H1 (cell line): ENCODE measurements around the gene KLHL1. TPM values are rescaled to one million over a fixed set of nuclear protein-coding genes. Genes with fewer than 3 reads are reported as not detected.

Source experiments
- CTCF ChIA-PET: fragments of 300-600 bp; sonication (Branson Sonifier 250); formaldehyde crosslinking; loops from one replicate; lab custom pipeline; 2021; ENCODE audit not compliant: partially characterized antibody; lab: Charles Lee
- POLR2A ChIA-PET: fragments of 300-600 bp; sonication (Branson Sonifier 250); formaldehyde crosslinking; loops from one replicate; lab custom pipeline; 2021; ENCODE audit warnings: inconsistent platforms; ENCODE audit not compliant: partially characterized antibody; lab: Charles Lee
- DNase-seq, 2 experiments: peaks; one replicate each; pipeline versions ENCODE4 v3.0.0 to v3.0.0-alpha.2; 2010 to 2022; ENCODE audit warnings: low spot score in 2 of 2, low read depth in 1 of 2, mixed read lengths in 1 of 2
- FAIRE-seq: peaks from 2 replicates; lab custom pipeline; 2011; peaks lifted over from hg19 to GRCh38; lab: Jason Lieb, UNC
- H2AFZ ChIP-seq: 2 replicates; pipeline ENCODE4 v1.8.1; 2012; ENCODE audit warnings: low read length, inconsistent platforms
- H2AK5ac ChIP-seq: 2 replicates; pipeline ENCODE4 v1.6.1; 2013; ENCODE audit warnings: low read depth, low read length
- H2BK120ac ChIP-seq: replicated peaks from 2 replicates; pipeline ENCODE3; 2013; ENCODE audit warnings: low read depth, low read length, inconsistent platforms
- H2BK12ac ChIP-seq: 2 replicates; pipeline ENCODE4 v1.6.1; 2013; ENCODE audit warnings: low read depth, low read length
- H2BK15ac ChIP-seq: 2 replicates; pipeline ENCODE4 v1.6.1; 2013; ENCODE audit warnings: low read length
- H2BK20ac ChIP-seq: 2 replicates; pipeline ENCODE4 v1.6.1; 2013; ENCODE audit warnings: low read length
- H2BK5ac ChIP-seq: 2 replicates; pipeline ENCODE4 v1.6.1; 2013; ENCODE audit warnings: low read depth, low read length
- H3K14ac ChIP-seq: 2 replicates; pipeline ENCODE4 v1.6.1; 2013; ENCODE audit warnings: inconsistent platforms; ENCODE audit not compliant: insufficient read length
- H3K18ac ChIP-seq: 2 replicates; pipeline ENCODE4 v1.6.1; 2013; ENCODE audit warnings: low read length; ENCODE audit errors: extremely low read depth
- H3K23ac ChIP-seq: 2 replicates; pipeline ENCODE4 v1.6.1; 2013; ENCODE audit warnings: inconsistent platforms; ENCODE audit not compliant: insufficient read length
- H3K23me2 ChIP-seq: 2 replicates; pipeline ENCODE4 v1.6.1; 2013; ENCODE audit warnings: low read depth, low read length
- H3K27ac ChIP-seq: 2 replicates; pipeline ENCODE4 v1.6.1; 2011; ENCODE audit warnings: low read depth, low read length, inconsistent platforms
- H3K27me3 ChIP-seq, 4 experiments: replicated peaks in 1 of 4; 1 replicate in 1 of 4; 2 replicates in 3 of 4; pipeline versions ENCODE4 v1.6.1 to v1.8.1; 2011 to 2013; ENCODE audit warnings: low read length in 3 of 4, mild to moderate bottlenecking in 3 of 4, inconsistent platforms in 2 of 4, mixed read lengths in 2 of 4, moderate library complexity in 1 of 4; ENCODE audit not compliant: control insufficient read depth in 3 of 4, insufficient read depth in 3 of 4; ENCODE audit errors: extremely low read depth in 1 of 4
- H3K36me3 ChIP-seq, 4 experiments: 2 replicates each; pipeline versions ENCODE4 v1.6.1 to v1.8.1; 2011 to 2013; ENCODE audit warnings: mild to moderate bottlenecking in 4 of 4, low read length in 3 of 4, moderate library complexity in 2 of 4, control low read depth in 1 of 4, inconsistent platforms in 1 of 4; ENCODE audit not compliant: insufficient read depth in 4 of 4, control insufficient read depth in 2 of 4
- H3K4ac ChIP-seq: replicated peaks from 2 replicates; pipeline ENCODE3; 2013; ENCODE audit warnings: low read length, low read depth, mixed read lengths, inconsistent platforms; ENCODE audit not compliant: insufficient read length
- H3K4me1 ChIP-seq, 4 experiments: replicated peaks in 1 of 4; 1 replicate in 1 of 4; 2 replicates in 3 of 4; pipeline versions ENCODE4 v1.6.1 to v1.8.1; 2011 to 2013; ENCODE audit warnings: low read length in 3 of 4, inconsistent platforms in 2 of 4, mixed read lengths in 1 of 4; ENCODE audit not compliant: insufficient read depth in 4 of 4, control insufficient read depth in 3 of 4
- H3K4me2 ChIP-seq, 2 experiments: 2 replicates each; pipeline versions ENCODE4 v1.6.1 to v1.8.1; 2011 to 2013; ENCODE audit warnings: low read depth in 2 of 2, low read length in 2 of 2, control low read depth in 1 of 2, inconsistent platforms in 1 of 2, mild to moderate bottlenecking in 1 of 2; ENCODE audit not compliant: insufficient read depth in 1 of 2
- H3K4me3 ChIP-seq, 4 experiments: fragments of 200-600, 300-600 bp in 1 of 4; sonication (generic), shearing (Covaris generic), sonication (Bioruptor Twin) in 1 of 4; 2 replicates each; pipeline versions ENCODE4 v1.5.1 to v1.8.1; 2011 to 2016; ENCODE audit warnings: low read length in 4 of 4, low read depth in 3 of 4, control low read depth in 2 of 4, inconsistent platforms in 2 of 4, mild to moderate bottlenecking in 2 of 4, mixed read lengths in 1 of 4, moderate library complexity in 1 of 4; ENCODE audit not compliant: insufficient read depth in 2 of 4; ENCODE audit errors: extremely low read depth in 1 of 4
- H3K56ac ChIP-seq: replicated peaks from 2 replicates; pipeline ENCODE3; 2013; ENCODE audit warnings: low read depth, mild to moderate bottlenecking, mixed read lengths, low read length, inconsistent platforms; ENCODE audit not compliant: insufficient read length
- H3K79me1 ChIP-seq: 2 replicates; pipeline ENCODE4 v1.6.1; 2013; ENCODE audit warnings: low read depth, low read length, control low read depth
- H3K79me2 ChIP-seq, 2 experiments: 2 replicates each; pipeline versions ENCODE4 v1.6.1 to v1.8.1; 2012 to 2013; ENCODE audit warnings: low read length in 2 of 2, mild to moderate bottlenecking in 2 of 2, inconsistent platforms in 1 of 2; ENCODE audit not compliant: insufficient read depth in 2 of 2, control insufficient read depth in 1 of 2
- H3K9ac ChIP-seq, 4 experiments: replicated peaks in 1 of 4; 1 replicate in 1 of 4; 2 replicates in 3 of 4; pipeline versions ENCODE4 v1.6.1 to v1.8.1; 2011 to 2013; ENCODE audit warnings: low read depth in 3 of 4, low read length in 3 of 4, control low read depth in 2 of 4, mild to moderate bottlenecking in 2 of 4, moderate library complexity in 2 of 4, inconsistent platforms in 1 of 4; ENCODE audit errors: extremely low read depth in 1 of 4
- H3K9me3 ChIP-seq, 2 experiments: 2 replicates each; pipeline versions ENCODE4 v1.6.1 to v1.8.1; 2012 to 2013; ENCODE audit warnings: mild to moderate bottlenecking in 2 of 2, moderate library complexity in 2 of 2, control low read depth in 1 of 2, inconsistent platforms in 1 of 2, low read depth in 1 of 2, low read length in 1 of 2, mixed read lengths in 1 of 2; ENCODE audit not compliant: insufficient read depth in 2 of 2
- H4K20me1 ChIP-seq, 2 experiments: replicated peaks in 1 of 2; 2 replicates each; pipeline versions ENCODE3 to v1.8.1; 2011 to 2013; ENCODE audit warnings: inconsistent platforms in 2 of 2, low read length in 2 of 2, mild to moderate bottlenecking in 1 of 2; ENCODE audit not compliant: insufficient read depth in 2 of 2, control insufficient read depth in 1 of 2
- H4K5ac ChIP-seq: 2 replicates; pipeline ENCODE4 v1.6.1; 2013; ENCODE audit warnings: low read length, low read depth, mixed read lengths, inconsistent platforms; ENCODE audit not compliant: insufficient read length
- H4K8ac ChIP-seq: 2 replicates; pipeline ENCODE4 v1.8.0; 2013; ENCODE audit warnings: mild to moderate bottlenecking, moderate library complexity, low read length, inconsistent platforms; ENCODE audit not compliant: insufficient read depth; ENCODE audit errors: extremely low read depth
- H4K91ac ChIP-seq: replicated peaks from 2 replicates; pipeline ENCODE3; 2013; ENCODE audit warnings: low read length, mixed read lengths, inconsistent platforms; ENCODE audit not compliant: insufficient read length
- BCL11A ChIP-seq, 2 experiments: IDR thresholded peaks; one replicate each; pipeline ENCODE4 v1.6.1; 2011; ENCODE audit warnings: low read depth in 2 of 2, low read length in 2 of 2, mild to moderate bottlenecking in 2 of 2
- CHD2 ChIP-seq: IDR thresholded peaks from 2 replicates; pipeline ENCODE4 v1.6.1; 2012; ENCODE audit warnings: low read length, improper control_type of control experiment
- FOSL1 ChIP-seq: IDR thresholded peaks from 2 replicates; pipeline ENCODE4 v1.6.1; 2011; ENCODE audit warnings: mild to moderate bottlenecking, low read depth, low read length, moderate library complexity; ENCODE audit not compliant: insufficient read depth
- HDAC2 ChIP-seq, 2 experiments: fragments of 300-600 bp in 1 of 2; sonication (generic) in 1 of 2; IDR thresholded peaks; 2 replicates each; pipeline ENCODE4 v1.6.1; 2011 to 2012; ENCODE audit warnings: low read depth in 2 of 2, low read length in 2 of 2, mild to moderate bottlenecking in 2 of 2, moderate library complexity in 2 of 2, borderline replicate concordance in 1 of 2, inconsistent platforms in 1 of 2
- KDM1A ChIP-seq: fragments of 200-600, 300-600 bp; sonication (generic); IDR thresholded peaks from 2 replicates; pipeline ENCODE4 v1.7.1; 2016; ENCODE audit warnings: mild to moderate bottlenecking, low read length, borderline replicate concordance
- RAD21 ChIP-seq, 2 experiments: IDR thresholded peaks in 1 of 2; conservative IDR thresholded peaks in 1 of 2; 2 replicates each; pipeline ENCODE4 v1.6.1; 2011; ENCODE audit warnings: low read depth in 2 of 2, low read length in 2 of 2, improper control_type of control experiment in 1 of 2, inconsistent platforms in 1 of 2, mild to moderate bottlenecking in 1 of 2, moderate library complexity in 1 of 2
- RBBP5 ChIP-seq: IDR thresholded peaks from 2 replicates; pipeline ENCODE4 v1.7.1; 2012; ENCODE audit warnings: low read depth, mild to moderate bottlenecking, inconsistent platforms, low read length, moderate library complexity, borderline replicate concordance
- SP1 ChIP-seq: IDR thresholded peaks from 2 replicates; pipeline ENCODE4 v1.6.1; 2011; ENCODE audit warnings: low read depth, low read length
- TAF1 ChIP-seq: IDR thresholded peaks from 2 replicates; pipeline ENCODE4 v1.6.1; 2011; ENCODE audit warnings: mild to moderate bottlenecking, low read depth, low read length
- WGBS, 2 experiments: shearing (Covaris generic) in 1 of 2; methylation state at CpG; one replicate each; pipeline versions ENCODE4 v1.1.6 to v1.1.7; 2013 to 2015; ENCODE audit warnings: low lambda C conversion rate in 2 of 2, mixed read lengths in 2 of 2, inconsistent platforms in 1 of 2, low coverage in 1 of 2, missing lambda C conversion rate in 1 of 2; ENCODE audit not compliant: insufficient replicate concordance in 2 of 2, insufficient coverage in 1 of 2, insufficient read length in 1 of 2; ENCODE audit errors: extremely low coverage in 1 of 2, missing lambda C conversion rate in 1 of 2; 5-methylcytosine and 5-hydroxymethylcytosine counted together
- polyA plus RNA-seq, 7 experiments: library from polyadenylated mRNA; depleted of rRNA in 3 of 7; stranded (reverse) in 5 of 7; unstranded in 2 of 7; fragments of >200 nt in 5 of 7; fragments of 200-250 nt in 2 of 7; gene quantifications; 1 replicate in 5 of 7; 2 replicates in 1 of 7; 4 replicates in 1 of 7; pipeline versions ENCODE4 v1.2.1 to v1.2.3, GENCODE V29; 2011 to 2013; ENCODE audit warnings: missing spikeins in 2 of 7, mixed read lengths in 2 of 7
- total RNA-seq: library from RNA; stranded (reverse); fragmentation: NEBNext Ultra II Directional; extraction: Animal tissue kit (Norgen Biotek cat#: 25700); gene quantifications from 2 replicates; pipeline ENCODE4 v1.2.1, GENCODE V29; 2021

Gene KLHL1
- total and polyA plus RNA-seq, 2 of the 8 experiments (the other 6 are each of a cell fraction or from before 2014, with no cell fraction given): not detected

DNA sequence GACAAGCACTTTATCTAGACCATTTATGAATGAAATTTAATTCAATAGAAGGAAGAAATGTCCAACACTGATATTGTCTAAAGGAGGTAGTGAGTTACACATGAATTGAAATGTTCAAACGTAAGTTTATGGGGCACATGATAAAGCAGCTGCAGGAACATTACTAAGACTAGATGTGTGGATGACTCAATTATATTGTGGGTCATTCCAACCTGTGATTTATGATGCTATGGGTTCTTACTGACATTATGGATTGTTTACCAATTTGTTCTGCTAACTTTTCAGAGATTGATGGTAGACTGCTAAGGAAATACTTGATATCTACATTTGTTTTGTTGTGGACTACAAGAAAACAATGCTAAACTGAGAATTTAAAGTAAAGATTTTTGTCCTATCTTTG is 56.7 kb downstream of the KLHL1 start:
- H2AFZ ChIP-seq: no peak overlapping the region
- no peaks in the 10 kb centered on the region for H3K9me3 ChIP-seq
- no peak overlapping the region for H3K18ac ChIP-seq
- H2BK12ac ChIP-seq: no peak overlapping the region
- no peak overlapping the region for H3K4me3 ChIP-seq
- H3K9ac ChIP-seq: no peak overlapping the region
- no peak overlapping the region for H3K27ac ChIP-seq
- H2BK20ac ChIP-seq: no peak overlapping the region
- H2BK15ac ChIP-seq: no peak overlapping the region
- POLR2A ChIA-PET: no interaction called here
- no peaks in the 10 kb centered on the region for H4K20me1 ChIP-seq
- no peak overlapping the region for H4K5ac ChIP-seq
- no peak overlapping the region for H3K56ac ChIP-seq
- H4K8ac ChIP-seq: no peak overlapping the region
- H3K23me2 ChIP-seq: no peaks in the 10 kb centered on the region
- H2AK5ac ChIP-seq: no peak overlapping the region
- no peak overlapping the region for H2BK5ac ChIP-seq
- no peak overlapping the region for H3K14ac ChIP-seq
- no peaks in the 10 kb centered on the region for H3K4me1 ChIP-seq
- no peaks in the 10 kb centered on the region for H3K79me1 ChIP-seq
- H3K4ac ChIP-seq: no peak overlapping the region
- CTCF ChIA-PET: no interaction called here
- no peaks in the 10 kb centered on the region for H3K27me3 ChIP-seq
- H3K79me2 ChIP-seq: no peaks in the 10 kb centered on the region
- 75% methylated on average over 1 of the region's 1 CpG; no CpG with 5 or more reads in 1 of the 2 experiments for WGBS, 2 experiments
- no peaks in the 10 kb centered on the region for H3K36me3 ChIP-seq
- FAIRE-seq (no peak), DNase-seq (no peak)
- no peak overlapping the region for H3K4me2 ChIP-seq
- H3K23ac ChIP-seq: no peak overlapping the region
- H4K91ac ChIP-seq: no peak overlapping the region
- TF ChIP-seq RAD21 (IDR thresholded peaks at IDR 0.05 in 1 of 2, conservative IDR thresholded peaks at IDR 0.05 in 1 of 2; ENCODE audit: low read depth in 2 of 2, low read length in 2 of 2): no peak
- no peak for TF ChIP-seq TAF1
- TF ChIP-seq KDM1A: no peak
- TF ChIP-seq FOSL1: no peak
- TF ChIP-seq HDAC2 (IDR thresholded peaks at IDR 0.05; ENCODE audit: borderline replicate concordance in 1 of 2, low read depth in 2 of 2, low read length in 2 of 2): no peak
- TF ChIP-seq CHD2: no peak
- no peak for TF ChIP-seq RBBP5
- no peak for TF ChIP-seq BCL11A (IDR thresholded peaks at IDR 0.05; ENCODE audit: low read depth in 2 of 2, low read length in 2 of 2)
- TF ChIP-seq SP1: no peak
- no peak overlapping the region for H2BK120ac ChIP-seq
